Measurements from ENCODE around the gene SLC16A2.
A peak's percentile ranks its signal among the peaks of the same experiment; 100 is the strongest.

The SLC16A2 gene

GRCh38 chrX:74536832-74537371 lies 115.6 kb downstream of the SLC16A2 start:
- no peak for DNase-seq (ENCODE audit: low spot score)

- no peak for DNase-seq (ENCODE audit: low spot score)
Observed at GRCh38 chrX:74540635-74541249, 119.4 kb downstream of the SLC16A2 start.

- no peak for DNase-seq (ENCODE audit: low spot score)
Observed at GRCh38 chrX:74545880-74546523, 124.7 kb downstream of the SLC16A2 start.

- DNase-seq (ENCODE audit: low spot score): no peak
Observed at GRCh38 chrX:74546984-74547383, 125.7 kb downstream of the SLC16A2 start.

- DNase-seq (ENCODE audit: low spot score): peak; percentile 83
Observed at GRCh38 chrX:74550295-74550802, 129.1 kb downstream of the SLC16A2 start.

GRCh38 chrX:74551934-74552333 lies 130.6 kb downstream of the SLC16A2 start:
- no peak for DNase-seq (ENCODE audit: low spot score)

GRCh38 chrX:74557378-74557777 lies 136.1 kb downstream of the SLC16A2 start:
- DNase-seq (ENCODE audit: low spot score): no peak

DNA sequence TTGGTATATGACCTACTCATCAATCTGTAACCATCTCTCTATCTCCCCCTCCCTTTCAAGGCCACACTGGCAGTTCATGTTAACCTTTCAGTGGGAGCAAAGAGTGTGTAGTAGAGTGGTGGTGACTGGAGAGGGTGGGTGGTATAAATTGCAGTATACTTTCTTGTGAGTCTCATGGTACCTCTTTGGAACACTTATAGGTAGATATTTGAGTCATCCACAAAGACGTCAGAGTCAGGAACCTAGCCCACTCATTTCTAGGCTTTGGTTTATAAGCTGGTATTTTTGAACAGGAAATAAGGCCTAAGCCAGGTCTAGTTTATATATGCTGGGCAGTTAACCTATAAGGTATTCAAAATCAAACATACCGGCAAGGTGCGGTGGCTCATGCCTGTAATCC lies 156.8 kb downstream of the SLC16A2 start:
- DNase-seq (ENCODE audit: low spot score): no peak

DNA sequence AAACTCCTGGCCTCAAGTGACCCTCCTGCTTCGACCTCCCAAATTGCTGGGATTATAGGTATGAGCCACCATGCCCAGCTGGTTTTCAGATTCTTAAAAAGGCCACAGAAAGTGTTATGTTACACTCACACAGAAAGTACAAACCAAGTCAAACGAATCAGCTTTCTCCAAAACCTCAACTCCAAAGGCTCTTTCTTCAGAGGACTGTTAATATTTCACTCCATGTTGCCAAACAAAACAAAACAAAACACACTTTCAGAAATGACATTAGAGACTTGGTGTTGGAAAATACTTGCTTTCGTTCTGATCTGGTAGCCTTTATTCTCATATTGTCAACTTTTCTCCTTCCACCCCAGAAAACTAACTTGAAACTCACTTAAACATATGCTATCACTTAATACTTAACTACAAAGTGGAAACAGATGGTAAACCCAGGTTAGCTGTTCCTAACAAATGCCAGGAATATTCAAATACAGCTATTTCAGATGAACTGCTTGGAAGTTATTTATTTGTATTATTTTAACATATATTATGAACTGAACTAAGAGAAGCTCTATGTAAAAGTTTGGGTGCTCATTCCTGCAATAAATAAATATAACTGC lies 158.4 kb downstream of the SLC16A2 start:
- DNase-seq (ENCODE audit: low spot score): no peak

Data from Ammon's horn (tissue), 1 donor.